GM18858 (cell line): ENCODE data around the gene NEXMIF.
"Not testable (repeated sequence)": the region's sequence is repeated elsewhere in the genome, so short reads cannot be mapped to it uniquely, and the experiment has no call there.

Experiments used
- ATAC-seq: cut with Tn5 transposase; IDR thresholded peaks from one replicate; pipeline ENCODE4 v1.9.1; 2021; ENCODE audit not compliant: unreplicated experiment

NEXMIF gene

GRCh38 chrX:74797338-74797887, 127.8 kb downstream of the NEXMIF start:
- no peak for ATAC-seq

DNA sequence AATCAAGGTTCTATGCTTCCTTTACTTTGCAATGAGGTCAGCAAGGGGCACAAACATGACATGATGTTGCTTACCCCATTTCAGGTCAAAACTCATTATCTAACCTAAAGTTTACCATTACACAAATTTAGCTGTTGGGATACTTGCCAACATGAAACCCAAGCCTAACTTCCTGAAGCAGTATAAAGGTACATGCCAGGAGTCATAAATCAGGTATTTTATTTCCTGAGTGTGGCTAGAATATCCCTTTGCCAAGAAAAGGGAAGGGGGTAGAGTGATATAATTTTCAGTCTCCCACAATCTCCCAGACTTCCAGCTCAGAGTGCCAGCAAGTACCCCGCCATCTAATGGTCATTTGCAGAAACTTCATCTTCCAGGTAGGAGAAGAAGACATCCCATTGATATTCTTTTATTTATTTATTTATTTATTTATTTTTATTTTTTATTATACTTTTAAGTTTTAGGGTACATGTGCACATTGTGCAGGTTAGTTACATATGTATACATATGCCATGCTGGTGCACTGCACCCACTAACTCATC, 136.6 kb downstream of the NEXMIF start:
- no peak for ATAC-seq

DNA sequence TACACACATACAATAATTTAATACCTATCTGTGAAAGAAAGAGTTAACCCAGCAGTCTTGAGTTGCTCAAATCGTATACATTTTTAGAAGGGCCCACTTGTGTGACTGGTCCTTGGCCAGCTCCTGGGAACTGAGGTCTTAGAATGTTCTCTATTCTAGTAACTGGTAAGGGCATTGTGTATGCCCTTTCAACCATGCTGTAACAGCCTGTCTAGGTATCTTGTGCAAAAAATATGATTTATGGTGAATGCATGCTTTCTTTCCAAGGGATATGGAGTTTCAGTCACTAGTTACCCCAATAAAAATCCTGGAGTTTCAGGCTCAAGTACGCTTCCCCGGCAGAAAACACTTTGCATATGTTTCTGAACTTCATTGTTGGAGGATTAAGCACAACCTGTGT, 140.6 kb downstream of the NEXMIF start:
- ATAC-seq: no peak

- peak; percentile 51 for ATAC-seq
These were observed 143.7 kb downstream of the NEXMIF start for GRCh38 chrX:74781507-74782034.

DNA sequence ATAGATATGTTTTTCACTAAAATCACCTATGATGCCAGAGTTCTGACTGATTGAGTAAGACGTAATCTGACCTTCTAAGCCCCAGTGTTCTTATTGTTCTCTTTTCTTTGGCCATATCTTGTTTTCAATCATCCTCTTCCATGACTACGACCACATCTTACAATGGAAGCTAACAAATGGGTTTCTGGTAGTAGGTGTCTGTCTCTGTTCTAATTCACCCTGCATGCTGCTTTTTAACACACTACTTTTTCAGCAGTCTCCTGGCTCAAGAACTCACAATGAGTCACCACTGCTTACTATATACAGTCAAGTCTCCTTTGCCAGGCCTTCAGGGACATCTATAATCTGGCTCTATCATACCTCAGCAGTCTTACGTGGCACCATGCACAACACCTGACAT, 146.1 kb downstream of the NEXMIF start:
- no peak for ATAC-seq

GRCh38 chrX:74774988-74775387, 150.3 kb downstream of the NEXMIF start:
- ATAC-seq: no peak

- ATAC-seq: no peak
These were observed 188.8 kb downstream of the NEXMIF start for GRCh38 chrX:74736450-74736849.

- no peak for ATAC-seq
These were observed 220.0 kb downstream of the NEXMIF start for GRCh38 chrX:74705269-74705668.

- not testable (repeated sequence) for ATAC-seq
These were observed 223.9 kb downstream of the NEXMIF start for GRCh38 chrX:74701343-74701742.

DNA sequence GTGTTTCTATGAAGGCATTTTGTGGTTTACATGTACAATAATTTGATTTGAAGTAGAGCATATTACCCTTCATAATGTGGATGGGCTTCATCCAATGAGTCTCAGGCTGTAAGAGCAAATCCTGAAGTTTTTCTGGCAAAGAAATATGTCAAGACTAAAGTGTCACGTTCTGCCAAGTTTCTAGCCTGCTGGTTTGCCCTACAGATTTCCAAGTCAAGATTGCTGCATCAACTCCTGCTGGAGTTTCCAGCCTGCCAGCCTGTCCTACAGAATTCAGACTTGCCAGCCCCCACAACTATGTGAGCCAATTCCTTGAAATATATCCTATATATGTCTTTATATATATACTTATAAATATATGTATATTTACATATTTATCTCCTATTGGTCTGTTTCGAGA, 240.8 kb downstream of the NEXMIF start:
- no peak for ATAC-seq
